Testis (tissue), 3 donors: ENCODE data around the gene PDE10A. TPM values are rescaled to one million over a fixed set of nuclear protein-coding genes. Genes with fewer than 3 reads are reported as not detected.
A peak's percentile ranks its signal among the peaks of the same experiment; 100 is the strongest.

ENCODE experiments used
- DNase-seq: peaks from one replicate; pipeline ENCODE4 v3.0.0-alpha.2; 2019
- H3K27ac ChIP-seq, 2 donors: fragments of 200-600 bp; sonication (generic); one replicate each; pipeline ENCODE4 v1.5.1; 2019
- H3K27me3 ChIP-seq: fragments of 200-600 bp; sonication (generic); one replicate; pipeline ENCODE4 v1.5.1; 2019
- H3K36me3 ChIP-seq: fragments of 200-600 bp; sonication (generic); one replicate; pipeline ENCODE4 v1.5.1; 2017; ENCODE audit warnings: low read depth; ENCODE audit errors: missing control alignments
- H3K4me1 ChIP-seq: fragments of 200-600 bp; sonication (generic); one replicate; pipeline ENCODE4 v1.5.1; 2019
- H3K4me3 ChIP-seq, 2 donors: fragments of 200-600 bp; sonication (generic); one replicate each; pipeline ENCODE4 v1.5.1; 2017 to 2019
- H3K9me3 ChIP-seq: fragments of 200-600 bp; sonication (generic); one replicate; pipeline ENCODE4 v1.5.1; 2017
- POLR2A ChIP-seq: fragments of 450-650 bp; IDR thresholded peaks from one replicate; pipeline ENCODE4 v1.6.1; 2017; ENCODE audit warnings: antibody characterized with exemption, mild to moderate bottlenecking, moderate library complexity
- WGBS, 2 donors: methylation state at CpG; one replicate each; pipeline ENCODE4 v1.1.5; 2018; 5-methylcytosine and 5-hydroxymethylcytosine counted together
- intact Hi-C: fragments of 100-400 bp; cut with DNase I; formaldehyde crosslinking; loops from one replicate; pipeline ENCODE4 v1.15.1; 2023; ENCODE audit warnings: low total_unique reads
- polyA plus RNA-seq: library from polyadenylated mRNA; stranded (reverse); fragments of 350-450 nt; fragmentation: Illumina TruSeq; extraction: RNeasy Lipid Tissue Mini Kit (QIAGEN cat#74804); gene quantifications from one replicate; pipeline ENCODE4 v1.2.3, GENCODE V29; 2014; ENCODE audit warnings: low read depth, low replicate concordance; ENCODE audit not compliant: insufficient read depth
- total RNA-seq, 2 donors: library from RNA; depleted of rRNA; stranded (reverse); fragments of >200 nt; gene quantifications; one replicate each; pipeline ENCODE4 v1.2.3, GENCODE V29; 2016
- TF ChIP-seq, protein P1 (sequence below), 3 experiments: fragments of 450-650 bp in 2 of 3; fragments of 200-600 bp in 1 of 3; sonication (generic) in 1 of 3; IDR thresholded peaks; one replicate each; pipeline ENCODE4 v1.5.1; 2016 to 2019; ENCODE audit warnings: antibody characterized with exemption in 3 of 3, mild to moderate bottlenecking in 2 of 3, moderate library complexity in 1 of 3

PDE10A gene
- total and polyA plus RNA-seq, 3 donors from 2014 or later, result 15.5 to 22.0 (median 18.0) TPM

DNA sequence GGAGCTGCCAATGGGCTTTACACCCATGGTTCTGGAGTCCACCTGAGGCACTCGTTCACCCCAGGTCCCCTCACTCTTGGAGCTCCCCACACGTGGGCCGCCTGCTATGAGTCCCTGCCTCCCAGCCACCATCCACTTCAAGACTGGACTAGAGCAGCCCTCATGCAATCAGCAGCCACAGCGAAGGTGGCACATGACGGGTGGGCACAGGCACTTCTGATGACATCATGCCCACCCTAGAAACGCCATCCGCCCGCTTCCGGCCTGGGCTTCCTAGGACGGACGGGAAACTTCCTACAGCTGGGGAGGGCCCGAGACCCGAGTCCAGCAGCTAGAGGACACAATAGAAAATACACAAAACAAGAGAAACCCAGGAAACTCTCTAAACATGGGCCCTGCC is 85.5 kb downstream of the PDE10A start:
- TF ChIP-seq, protein P1, sequence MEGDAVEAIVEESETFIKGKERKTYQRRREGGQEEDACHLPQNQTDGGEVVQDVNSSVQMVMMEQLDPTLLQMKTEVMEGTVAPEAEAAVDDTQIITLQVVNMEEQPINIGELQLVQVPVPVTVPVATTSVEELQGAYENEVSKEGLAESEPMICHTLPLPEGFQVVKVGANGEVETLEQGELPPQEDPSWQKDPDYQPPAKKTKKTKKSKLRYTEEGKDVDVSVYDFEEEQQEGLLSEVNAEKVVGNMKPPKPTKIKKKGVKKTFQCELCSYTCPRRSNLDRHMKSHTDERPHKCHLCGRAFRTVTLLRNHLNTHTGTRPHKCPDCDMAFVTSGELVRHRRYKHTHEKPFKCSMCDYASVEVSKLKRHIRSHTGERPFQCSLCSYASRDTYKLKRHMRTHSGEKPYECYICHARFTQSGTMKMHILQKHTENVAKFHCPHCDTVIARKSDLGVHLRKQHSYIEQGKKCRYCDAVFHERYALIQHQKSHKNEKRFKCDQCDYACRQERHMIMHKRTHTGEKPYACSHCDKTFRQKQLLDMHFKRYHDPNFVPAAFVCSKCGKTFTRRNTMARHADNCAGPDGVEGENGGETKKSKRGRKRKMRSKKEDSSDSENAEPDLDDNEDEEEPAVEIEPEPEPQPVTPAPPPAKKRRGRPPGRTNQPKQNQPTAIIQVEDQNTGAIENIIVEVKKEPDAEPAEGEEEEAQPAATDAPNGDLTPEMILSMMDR (IDR thresholded peaks at IDR 0.05), result no peak
- no peak for TF ChIP-seq POLR2A
- Histone ChIP-seq H3K9me3 (no peaks in the 10 kb centered on the region), H3K4me3 (no peak overlapping the region), H3K4me1 (peaks cover 4% of the 10 kb centered on the region), H3K27ac (no peak overlapping the region), H3K36me3 (no peaks in the 10 kb centered on the region), H3K27me3 (no peaks in the 10 kb centered on the region)
- no peak for DNase-seq
- intact Hi-C loops, result no loop called here
- 83 to 100% methylated on average over 5 to 13 of the region's 13 CpGs for WGBS, 2 donors

DNA sequence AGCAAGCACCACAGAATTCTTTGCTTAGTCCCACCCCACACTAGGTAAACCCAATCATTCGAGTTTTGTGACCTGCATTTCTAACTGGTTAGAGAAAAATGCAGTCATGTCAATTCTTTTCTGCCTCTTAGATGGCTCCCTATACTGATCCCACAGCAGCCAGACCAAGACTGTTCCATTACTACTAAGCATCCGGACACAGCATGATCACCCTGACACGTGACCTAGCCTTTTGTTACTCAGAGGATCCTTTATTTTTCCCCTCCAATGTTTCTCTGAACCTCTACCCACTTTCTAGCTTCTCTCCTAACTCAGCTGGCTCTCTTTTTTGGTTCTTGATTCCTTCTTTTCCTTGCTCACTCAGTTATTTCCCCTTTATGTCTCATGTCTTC is 87.9 kb downstream of the PDE10A start:
- H3K27ac ChIP-seq, result no peak overlapping the region
- peaks cover 4% of the 10 kb centered on the region for H3K4me1 ChIP-seq
- H3K4me3 ChIP-seq, result no peak overlapping the region
- H3K9me3 ChIP-seq, result no peaks in the 10 kb centered on the region
- TF ChIP-seq, protein P1 (IDR thresholded peaks at IDR 0.05), result no peak
- TF ChIP-seq POLR2A, result no peak
- WGBS, 2 donors, result 63 to 83% methylated on average over 3 of the region's 3 CpGs
- DNase-seq, result no peak
- intact Hi-C loops, result no loop called here
- H3K36me3 ChIP-seq, result no peaks in the 10 kb centered on the region
- no peaks in the 10 kb centered on the region for H3K27me3 ChIP-seq

DNA sequence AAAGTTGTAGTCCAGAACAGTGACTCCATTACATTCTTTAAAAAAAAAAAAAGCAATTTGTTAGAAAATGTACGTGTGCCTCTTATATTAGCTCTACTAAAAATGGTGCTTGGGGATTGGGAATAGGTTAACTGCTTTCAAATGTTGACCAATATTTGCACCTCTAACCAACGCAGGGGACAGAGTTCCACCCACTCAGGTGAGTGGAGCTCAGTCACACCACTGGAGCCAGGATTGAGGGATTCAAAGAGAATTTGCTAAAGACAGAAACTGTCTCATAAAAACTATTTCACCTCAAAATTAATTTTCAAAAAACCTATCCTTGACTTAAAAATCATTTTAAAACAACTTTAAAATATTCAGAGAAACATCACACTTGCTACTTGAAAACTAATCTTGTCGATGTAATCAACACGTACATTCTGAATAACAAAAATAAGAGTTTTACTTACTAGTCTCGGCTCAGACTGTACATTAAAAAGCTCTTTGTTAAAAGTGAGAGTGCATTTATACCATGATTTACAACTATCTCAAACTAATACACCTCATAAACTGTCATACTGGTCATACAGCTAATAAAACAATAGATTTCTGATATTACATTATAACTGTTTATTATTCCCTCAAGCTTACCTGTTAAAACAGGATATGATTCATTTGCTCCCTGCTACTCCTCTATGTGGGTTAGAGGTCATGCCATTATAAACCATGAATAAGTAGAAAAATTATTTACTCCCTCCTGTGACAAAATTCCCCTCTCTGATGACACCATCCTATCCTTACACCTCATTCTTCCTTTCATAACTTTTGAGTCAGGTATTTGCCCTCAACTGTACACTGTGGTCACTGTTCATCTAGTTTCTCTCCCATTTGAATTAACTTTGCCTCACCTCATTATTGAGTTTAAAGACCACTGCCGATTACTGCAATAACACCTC is 88.6 kb downstream of the PDE10A start:
- intact Hi-C loops, result no loop called here
- Histone ChIP-seq H3K27me3 (no peaks in the 10 kb centered on the region), H3K4me3 (no peak overlapping the region), H3K4me1 (peaks cover 4% of the 10 kb centered on the region), H3K27ac (peak overlapping the region in 1 of 2 donors; percentile 28), H3K36me3 (no peaks in the 10 kb centered on the region), H3K9me3 (no peaks in the 10 kb centered on the region)
- TF ChIP-seq POLR2A, result no peak
- TF ChIP-seq, protein P1 (IDR thresholded peaks at IDR 0.05), result no peak
- 82 to 84% methylated on average over 6 of the region's 6 CpGs for WGBS, 2 donors
- DNase-seq, result no peak

DNA sequence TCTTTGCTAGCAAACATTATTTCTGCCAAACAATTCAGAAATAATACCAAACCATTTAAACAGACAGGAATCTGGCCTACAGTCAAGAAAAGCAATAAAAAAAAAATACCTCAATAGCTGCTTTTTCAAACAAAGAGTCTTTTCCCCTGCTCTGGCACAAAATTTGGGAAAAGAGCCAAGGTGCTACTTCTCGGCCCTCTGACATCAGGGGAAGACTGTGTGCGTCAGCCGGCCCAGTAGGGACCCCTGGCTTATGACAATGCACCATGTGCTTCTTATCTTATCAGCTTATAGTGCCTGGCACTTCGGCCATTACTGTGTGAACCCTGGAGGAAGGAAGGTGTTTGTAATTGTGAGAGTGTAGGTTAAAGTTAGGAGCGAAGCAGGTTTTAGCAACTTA is 89.4 kb downstream of the PDE10A start:
- Histone ChIP-seq H3K27me3 (no peaks in the 10 kb centered on the region), H3K36me3 (no peaks in the 10 kb centered on the region), H3K9me3 (no peaks in the 10 kb centered on the region), H3K4me3 (no peak overlapping the region), H3K4me1 (peaks cover 4% of the 10 kb centered on the region), H3K27ac (no peak overlapping the region)
- intact Hi-C loops, result no loop called here
- DNase-seq, result peak; percentile 27
- TF ChIP-seq POLR2A, result no peak
- TF ChIP-seq, protein P1 (IDR thresholded peaks at IDR 0.05), result no peak
- WGBS, 2 donors, result 38 to 43% methylated on average over 5 of the region's 5 CpGs
